Sigmoid colon (tissue), 4 donors: ENCODE results near the gene NCS1.

ENCODE experiments used
- CTCF ChIP-seq, 4 experiments: fragments of 450-650 bp in 3 of 4; fragments of 200-600 bp in 1 of 4; IDR thresholded peaks; one replicate each; pipeline ENCODE4 v1.5.1; 2016 to 2019; ENCODE audit warnings: antibody characterized with exemption in 4 of 4, mild to moderate bottlenecking in 3 of 4, moderate library complexity in 2 of 4
- EP300 ChIP-seq, 4 donors: sonication (generic); formaldehyde crosslinking; IDR thresholded peaks; one replicate each; pipeline ENCODE4 v1.6.1; 2017; ENCODE audit warnings: antibody characterized with exemption in 4 of 4
- POLR2A ChIP-seq, 2 donors: fragments of 450-650 bp; IDR thresholded peaks; one replicate each; pipeline ENCODE4 v1.6.1; 2016; ENCODE audit warnings: antibody characterized with exemption in 2 of 2, mild to moderate bottlenecking in 2 of 2, moderate library complexity in 2 of 2
- POLR2AphosphoS5 ChIP-seq, 4 donors: sonication (generic); formaldehyde crosslinking; IDR thresholded peaks; one replicate each; pipeline ENCODE4 v1.6.1; 2017; ENCODE audit warnings: antibody characterized with exemption in 4 of 4

GRCh38 chr9:130260816-130261765 lies 88.9 kb downstream of the NCS1 start:
- no peak for TF ChIP-seq CTCF (IDR thresholded peaks at IDR 0.05)
- no peak for TF ChIP-seq EP300 (IDR thresholded peaks at IDR 0.05)
- TF ChIP-seq POLR2AphosphoS5 (IDR thresholded peaks at IDR 0.05), result peak in 2 of 4 donors; percentile 45 to 62
- TF ChIP-seq POLR2A (IDR thresholded peaks at IDR 0.05), result no peak
